GM19397 (cell line): ENCODE data around the gene MRO.
A peak's percentile ranks its signal among the peaks of the same experiment; 100 is the strongest.
"Not testable (repeated sequence)": the region's sequence is repeated elsewhere in the genome, so short reads cannot be mapped to it uniquely, and the experiment has no call there.

Experiments used
- ATAC-seq: cut with Tn5 transposase; IDR thresholded peaks from one replicate; pipeline ENCODE4 v1.9.1; 2021; ENCODE audit warnings: mild to moderate bottlenecking, moderate library complexity; ENCODE audit not compliant: unreplicated experiment

MRO gene

GRCh38 chr18:50836521-50836957 is 16.7 kb upstream of the MRO start:
- ATAC-seq = no peak

DNA sequence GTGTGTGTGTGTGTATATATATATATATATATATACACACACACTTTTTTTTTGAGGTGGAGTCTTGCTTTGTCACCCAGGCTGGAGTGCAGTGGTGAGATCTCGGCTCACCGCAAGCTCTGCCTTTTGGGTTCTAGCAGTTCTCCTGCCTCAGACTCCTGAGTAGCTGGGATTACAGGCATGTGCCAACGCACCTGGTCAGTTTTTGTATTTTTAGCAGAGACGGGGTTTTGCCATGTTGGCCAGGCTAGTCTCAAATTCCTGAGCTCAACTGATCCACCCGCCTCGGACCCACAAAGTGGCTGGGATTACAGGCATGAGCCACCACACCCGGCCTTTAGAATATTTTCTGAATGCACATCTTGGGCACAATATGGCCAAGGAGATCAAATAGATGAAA is 13.7 kb upstream of the MRO start:
- ATAC-seq = not testable (repeated sequence)

DNA sequence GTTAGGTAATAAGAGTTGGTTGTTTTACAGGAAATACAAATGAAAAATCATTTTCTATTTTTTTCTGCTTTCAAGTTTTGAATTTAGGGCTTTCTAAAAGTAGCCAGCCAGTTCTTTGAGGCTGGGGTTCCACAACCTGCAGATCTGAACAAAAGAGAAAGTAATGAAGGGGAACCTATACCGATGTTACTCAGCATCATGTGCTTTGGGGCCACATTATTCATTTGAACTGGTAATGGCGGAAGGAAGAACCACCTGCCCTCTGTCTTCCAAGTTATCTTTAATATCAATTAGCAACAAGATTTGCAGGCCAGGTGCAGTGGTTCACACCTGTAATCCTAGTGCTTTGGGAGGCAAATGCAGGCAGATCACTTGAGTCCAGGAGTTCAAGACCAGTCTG is 12.9 kb upstream of the MRO start:
- ATAC-seq = peak; percentile 61

DNA sequence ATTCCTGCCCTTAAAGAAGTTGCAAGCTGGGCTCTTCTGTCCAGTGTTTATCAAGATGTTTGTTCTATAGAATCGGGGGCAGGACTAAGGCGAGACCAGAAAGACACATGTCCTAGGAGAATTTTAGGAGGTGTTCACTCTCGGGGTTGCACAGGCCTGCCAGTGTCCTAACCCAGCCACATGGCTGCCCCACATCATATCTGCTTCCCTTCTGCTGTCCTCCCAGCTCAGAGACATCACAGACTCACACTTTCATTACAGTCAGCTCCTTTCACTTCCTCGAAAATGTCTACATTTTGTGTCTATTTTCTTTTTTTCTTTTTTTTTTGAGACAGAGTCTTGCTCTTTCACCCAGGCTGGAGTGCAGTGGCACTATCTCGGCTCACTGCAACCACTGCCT is 10.7 kb upstream of the MRO start:
- peak; percentile 60 for ATAC-seq

- no peak for ATAC-seq
Observed at GRCh38 chr18:50829644-50830043, 9.8 kb upstream of the MRO start.

DNA sequence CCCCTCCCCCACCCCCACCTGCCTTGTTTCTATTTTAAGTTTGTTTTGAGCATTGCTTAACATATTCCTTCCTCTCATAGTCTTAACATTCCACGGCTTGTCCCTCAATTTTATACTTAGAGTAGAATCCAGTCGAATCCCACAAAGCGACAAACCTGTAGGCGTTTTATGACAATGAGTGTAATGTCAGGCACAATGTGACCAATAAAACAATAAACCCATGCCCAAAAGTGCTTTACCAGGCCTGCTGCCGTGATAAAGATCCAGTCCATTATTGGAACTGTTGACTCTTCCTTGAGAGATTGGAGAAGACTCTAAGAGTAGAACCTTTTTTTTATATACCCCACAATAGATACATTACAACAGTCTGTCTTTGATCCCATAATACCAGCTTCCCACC is 6.2 kb upstream of the MRO start:
- ATAC-seq = no peak

GRCh38 chr18:50825621-50826020 is 5.8 kb upstream of the MRO start:
- no peak for ATAC-seq

DNA sequence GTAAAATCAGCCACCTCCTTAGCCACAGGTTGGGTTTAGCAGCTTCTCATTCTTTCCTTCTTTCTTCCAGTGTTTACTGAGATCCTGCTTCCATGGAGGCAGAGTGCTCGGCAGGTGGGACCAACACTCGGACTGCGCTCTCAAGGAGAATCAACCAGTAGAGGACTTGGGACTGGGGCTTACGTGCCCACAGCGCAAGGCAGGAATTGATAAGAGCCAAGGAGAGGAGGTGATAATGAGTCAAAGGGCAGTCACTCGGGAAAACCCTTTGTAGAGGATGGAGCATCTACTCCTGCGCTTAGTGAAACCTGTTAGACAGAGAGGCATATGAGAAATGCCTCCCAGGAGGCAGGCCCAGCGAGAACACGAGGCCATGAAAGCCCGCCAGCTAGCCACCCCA is 2.9 kb upstream of the MRO start:
- no peak for ATAC-seq

- no peak for ATAC-seq
Observed at GRCh38 chr18:50820901-50821520, 1.2 kb upstream of the MRO start.

DNA sequence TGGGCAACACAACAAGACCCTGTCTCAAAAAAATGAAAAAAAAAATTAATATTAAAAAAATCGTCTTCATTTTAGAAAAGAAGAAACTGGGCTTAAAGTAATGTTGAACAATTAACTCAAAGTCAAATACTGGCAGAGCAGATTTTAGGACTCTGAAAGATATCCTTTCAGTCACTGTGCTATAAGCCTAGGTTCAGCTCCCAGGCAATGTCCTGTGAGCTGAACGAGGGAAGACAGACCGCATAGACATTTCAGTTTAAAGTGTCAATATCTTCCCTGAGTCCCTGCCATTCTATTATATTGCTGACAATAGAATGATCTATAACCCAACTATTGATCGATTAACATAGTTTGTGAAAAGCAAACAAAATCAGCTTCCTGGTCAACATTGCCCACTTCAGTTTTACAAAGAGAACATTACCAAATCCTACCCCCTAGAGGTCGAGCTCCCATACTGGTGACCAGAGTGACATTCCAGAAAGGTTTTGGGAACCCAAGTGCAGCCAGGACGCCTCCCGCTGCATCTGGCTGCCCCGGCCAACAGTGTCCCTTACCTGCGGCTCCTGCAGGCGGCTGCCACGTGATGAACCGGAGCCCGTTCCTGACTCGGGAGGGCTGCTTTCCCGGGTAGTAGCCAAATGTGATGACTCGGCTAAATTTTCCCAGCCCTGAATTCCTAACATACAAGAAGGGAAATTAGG is 639 bp downstream of the MRO start:
- no peak for ATAC-seq

- no peak for ATAC-seq
Observed at GRCh38 chr18:50816419-50817166, 3.2 kb downstream of the MRO start.

DNA sequence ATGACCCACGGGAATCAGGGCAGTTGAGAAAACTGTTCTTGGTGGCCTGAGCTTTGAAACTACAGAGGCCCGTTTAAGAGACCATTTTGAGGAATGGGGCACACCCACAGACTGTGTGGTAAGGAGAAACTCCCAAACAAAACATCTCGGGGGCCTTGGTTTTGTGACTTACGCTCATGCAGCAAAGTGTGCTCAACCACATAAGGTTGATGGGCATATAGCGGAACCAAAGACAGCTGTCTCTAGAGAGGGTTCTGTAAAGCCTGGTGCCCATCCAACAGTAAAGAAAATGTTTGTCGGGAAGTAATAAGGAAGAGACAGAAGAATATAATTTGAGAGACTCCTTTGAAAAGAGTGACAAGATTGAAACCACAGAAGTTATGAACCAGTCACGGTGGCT is 5.4 kb downstream of the MRO start:
- ATAC-seq = no peak

GRCh38 chr18:50813353-50813752 is 6.5 kb downstream of the MRO start:
- no peak for ATAC-seq

- no peak for ATAC-seq
Observed at GRCh38 chr18:50812834-50813233, 7.0 kb downstream of the MRO start.

- no peak for ATAC-seq
Observed at GRCh38 chr18:50807176-50807575, 12.6 kb downstream of the MRO start.

DNA sequence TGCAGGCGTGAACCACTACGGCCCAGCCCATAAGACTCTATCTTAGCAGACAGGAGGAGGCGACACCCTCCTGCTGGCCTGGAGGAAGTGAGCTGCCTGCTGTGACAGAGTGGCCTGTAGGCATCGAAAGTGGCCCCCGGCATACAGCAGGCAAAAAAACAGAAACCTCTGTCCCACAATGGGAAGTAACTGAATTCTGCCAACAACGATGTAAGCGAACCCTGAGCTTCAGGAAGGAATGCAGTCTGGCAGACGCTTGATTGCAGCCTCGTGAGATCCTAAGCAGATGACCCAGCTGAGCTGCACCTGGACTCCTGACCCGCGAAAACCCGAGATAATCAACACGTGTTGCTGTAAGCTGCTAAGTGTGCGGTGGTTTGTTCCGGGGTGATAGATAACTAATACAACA is 13.6 kb downstream of the MRO start:
- ATAC-seq = peak; percentile 54

DNA sequence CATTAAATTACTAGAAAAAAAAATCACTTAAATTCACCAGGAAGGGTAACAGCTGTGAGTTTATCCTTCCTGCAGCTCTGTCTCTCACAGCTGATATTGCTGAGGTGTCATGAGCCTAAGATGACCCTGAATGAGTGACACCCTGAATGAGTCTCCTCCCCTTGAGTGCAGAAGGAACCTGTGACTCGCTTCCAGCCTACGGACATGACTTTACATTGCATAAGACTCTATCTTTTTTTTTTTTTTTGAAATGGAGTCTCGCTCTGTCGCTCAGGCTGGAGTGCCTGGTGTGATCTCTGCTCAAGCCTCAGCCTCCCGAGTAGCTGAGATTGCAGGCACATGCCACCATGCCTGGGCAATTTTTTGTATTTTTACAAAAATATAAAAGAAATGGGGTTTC is 14.1 kb downstream of the MRO start:
- ATAC-seq = no peak

DNA sequence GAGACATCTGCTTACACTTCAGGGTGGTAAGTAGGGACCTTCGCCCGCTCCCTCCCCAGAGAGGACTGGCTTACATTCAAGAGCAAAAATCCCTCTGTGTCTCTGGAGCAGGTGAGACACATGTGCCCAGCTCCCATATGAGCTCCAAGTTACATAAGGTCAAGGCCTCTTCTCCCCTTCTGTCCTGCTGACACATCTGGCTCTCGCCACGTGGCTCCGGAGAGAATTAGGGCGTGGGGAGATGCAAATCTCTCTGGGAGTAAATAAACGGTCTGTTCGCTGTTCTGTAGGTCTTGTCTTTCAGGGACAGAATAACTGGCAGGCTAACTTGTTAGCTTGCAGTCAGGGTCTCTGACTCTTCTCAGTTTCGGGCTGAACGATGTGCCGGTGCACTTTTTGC is 16.2 kb downstream of the MRO start:
- no peak for ATAC-seq

DNA sequence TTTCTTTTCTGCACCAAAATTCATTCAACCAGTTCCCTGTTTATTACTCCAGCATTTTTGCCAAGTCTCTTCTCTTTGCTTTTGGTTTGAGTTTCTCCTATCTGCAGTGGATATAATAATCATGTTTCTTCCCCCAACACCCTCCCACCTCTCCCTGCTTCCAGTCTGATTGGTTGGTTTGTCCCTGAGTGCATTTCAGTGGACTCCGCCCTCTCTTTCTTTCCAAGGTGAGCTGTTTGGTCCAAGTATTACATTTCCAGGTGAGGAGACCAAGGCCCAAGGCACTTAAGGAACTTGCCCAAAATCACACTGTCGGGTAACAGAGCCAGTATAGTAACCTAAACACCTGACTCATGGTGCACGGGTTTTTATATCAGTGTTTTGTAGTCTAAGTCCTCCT is 17.7 kb downstream of the MRO start:
- ATAC-seq = no peak

DNA sequence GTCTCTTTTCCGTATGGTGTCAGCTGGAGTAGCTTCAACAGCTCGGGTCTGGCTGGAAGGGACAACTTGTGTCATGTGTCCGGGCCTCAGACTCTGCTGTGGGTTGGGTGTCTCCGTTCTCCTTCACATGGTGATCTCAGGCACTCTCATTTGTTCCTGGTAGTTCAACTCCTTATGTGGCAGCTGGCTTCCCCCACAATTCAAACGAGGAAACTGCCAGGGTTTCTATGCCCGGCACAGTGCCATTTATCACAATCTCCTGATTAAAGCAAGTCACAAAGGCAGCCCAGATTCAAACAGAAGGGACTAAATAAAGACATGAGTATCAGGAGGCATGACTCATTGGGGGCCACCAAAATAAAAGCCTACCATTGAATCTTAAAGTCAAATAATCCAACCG is 22.7 kb downstream of the MRO start:
- no peak for ATAC-seq

- no peak for ATAC-seq
Observed at GRCh38 chr18:50796495-50796894, 23.3 kb downstream of the MRO start.
